HCT116 (cell line): Measurements from ENCODE around the gene FAM50B. TPM values are rescaled to one million over a fixed set of nuclear protein-coding genes. Genes with fewer than 3 reads are reported as not detected.

Experiments used
- ATAC-seq: fragments of 200-7000 bp; cut with Tn5 transposase; 2 replicates; pipeline ENCODE4 v1.9.1; 2020; ENCODE audit warnings: mild to moderate bottlenecking, moderate library complexity
- BruUV-seq: library from RNA; stranded (reverse); fragments of 400-500 nt; replicated peaks from 2 replicates; lab custom pipeline; 2021; lab: Mats Ljungman, UMichigan
- CTCF ChIA-PET: fragments of 300-600 bp; sonication (Branson Sonifier 250); formaldehyde crosslinking; loops from one replicate; lab custom pipeline; 2021; ENCODE audit warnings: antibody characterized with exemption; lab: Charles Lee
- POLR2A ChIA-PET: fragments of 300-600, 350-600 bp; sonication (Branson Sonifier 250); formaldehyde crosslinking; loops from one replicate; lab custom pipeline; 2021; ENCODE audit warnings: antibody characterized with exemption; lab: Charles Lee
- RAD21 ChIA-PET, 2 experiments: fragments of 300-600 bp; sonication (Branson Sonifier 250); formaldehyde crosslinking; loops; one replicate each; lab custom pipeline; 2023; ENCODE audit warnings: low total read pairs in 2 of 2; ENCODE audit not compliant: uncharacterized antibody in 2 of 2, unreplicated experiment in 2 of 2, low non-redundant PET in 1 of 2; lab: Charles Lee
- DNase-seq: peaks from one replicate; pipeline ENCODE4 v3.0.0-alpha.2; 2010; ENCODE audit warnings: low read depth, low spot score
- H2AFZ ChIP-seq: fragments of 200-600 bp; shearing (Covaris generic), sonication (generic); 2 replicates; pipeline ENCODE4 v1.6.1; 2017; ENCODE audit warnings: low read depth, mixed run types, mixed read lengths, antibody characterized with exemption, low read length; ENCODE audit not compliant: poor library complexity, severe bottlenecking
- H3K27ac ChIP-seq: 2 replicates; pipeline ENCODE4 v1.5.1; 2012; ENCODE audit warnings: low read depth, low read length
- H3K27me3 ChIP-seq: fragments of 200-600 bp; sonication (generic); 2 replicates; pipeline ENCODE4 v1.6.1; 2016; ENCODE audit warnings: mixed run types, low read length, mixed read lengths; ENCODE audit not compliant: insufficient read depth
- H3K36me3 ChIP-seq, 2 experiments: fragments of 200-500 bp in 1 of 2; fragments of 200-600 bp in 1 of 2; sonication (Bioruptor generic) in 1 of 2; sonication (generic) in 1 of 2; 2 replicates each; pipeline versions ENCODE4 v1.5.1 to v1.6.1; 2014 to 2016; ENCODE audit warnings: low read length in 2 of 2, inconsistent platforms in 1 of 2, mixed read lengths in 1 of 2, mixed run types in 1 of 2; ENCODE audit not compliant: insufficient read depth in 2 of 2, control insufficient read depth in 1 of 2
- H3K4me1 ChIP-seq, 2 experiments: fragments of 200-600 bp in 1 of 2; sonication (generic) in 1 of 2; 2 replicates each; pipeline versions ENCODE4 v1.5.1 to v1.6.1; 2012 to 2017; ENCODE audit warnings: low read length in 2 of 2, inconsistent platforms in 1 of 2, mild to moderate bottlenecking in 1 of 2, mixed read lengths in 1 of 2, mixed run types in 1 of 2, moderate library complexity in 1 of 2; ENCODE audit not compliant: insufficient read depth in 2 of 2, control insufficient read depth in 1 of 2
- H3K4me2 ChIP-seq: fragments of 200-600 bp; sonication (generic); 2 replicates; pipeline ENCODE4 v1.6.1; 2017; ENCODE audit warnings: mixed run types, low read length, mixed read lengths
- H3K4me3 ChIP-seq, 2 experiments: fragments of 200-600 bp in 1 of 2; sonication (generic) in 1 of 2; replicated peaks in 1 of 2; 2 replicates each; pipeline ENCODE4 v1.5.1; 2011 to 2016; ENCODE audit warnings: low read length in 2 of 2, control low read depth in 1 of 2, low read depth in 1 of 2, mild to moderate bottlenecking in 1 of 2, mixed read lengths in 1 of 2, mixed run types in 1 of 2
- H3K79me2 ChIP-seq: fragments of 200-600 bp; sonication (generic); 2 replicates; pipeline ENCODE4 v1.6.1; 2017; ENCODE audit warnings: mild to moderate bottlenecking, mixed run types, low read length, moderate library complexity, mixed read lengths; ENCODE audit not compliant: insufficient read depth
- H3K9ac ChIP-seq: fragments of 200-600 bp; sonication (generic); 2 replicates; pipeline ENCODE4 v1.6.1; 2016; ENCODE audit warnings: low read length, mixed read lengths
- H3K9me2 ChIP-seq: fragments of 200-600 bp; sonication (generic), shearing (Covaris generic); 2 replicates; pipeline ENCODE4 v1.6.1; 2017; ENCODE audit warnings: mixed run types, mild to moderate bottlenecking, moderate library complexity; ENCODE audit not compliant: insufficient read depth
- H3K9me3 ChIP-seq, 2 experiments: fragments of 200-500 bp in 1 of 2; fragments of 200-600 bp in 1 of 2; sonication (Bioruptor generic) in 1 of 2; sonication (generic) in 1 of 2; 2 replicates each; pipeline ENCODE4 v1.6.1; 2014 to 2017; ENCODE audit warnings: low read length in 2 of 2, mixed read lengths in 2 of 2, inconsistent platforms in 1 of 2, low read depth in 1 of 2, mild to moderate bottlenecking in 1 of 2, mixed run types in 1 of 2, moderate library complexity in 1 of 2; ENCODE audit not compliant: control insufficient read depth in 1 of 2, insufficient read depth in 1 of 2
- H4K20me1 ChIP-seq: fragments of 200-600 bp; sonication (generic), shearing (Covaris generic); 2 replicates; pipeline ENCODE4 v1.6.1; 2017; ENCODE audit warnings: mixed run types, mild to moderate bottlenecking, moderate library complexity; ENCODE audit not compliant: insufficient read depth
- CBX3 ChIP-seq: IDR thresholded peaks from 2 replicates; pipeline ENCODE4 v1.6.1; 2012; ENCODE audit warnings: low read depth
- CEBPB ChIP-seq: IDR thresholded peaks from 2 replicates; pipeline ENCODE4 v1.6.1; 2012; ENCODE audit warnings: low read depth
- EGR1 ChIP-seq: IDR thresholded peaks from 2 replicates; pipeline ENCODE4 v1.6.1; 2012; ENCODE audit warnings: low read depth
- ELF1 ChIP-seq: IDR thresholded peaks from 2 replicates; pipeline ENCODE4 v1.6.1; 2012; ENCODE audit warnings: low read depth, borderline replicate concordance
- EZH2 ChIP-seq: fragments of 200-600 bp; sonication (generic); IDR thresholded peaks from 2 replicates; pipeline ENCODE4 v1.6.1; 2017; ENCODE audit warnings: antibody characterized with exemption, mixed run types
- FOSL1 ChIP-seq: IDR thresholded peaks from 2 replicates; pipeline ENCODE4 v1.6.1; 2012; ENCODE audit warnings: low read depth
- JUND ChIP-seq: IDR thresholded peaks from 2 replicates; pipeline ENCODE4 v1.6.1; 2012
- POLR2AphosphoS5 ChIP-seq: IDR thresholded peaks from 2 replicates; pipeline ENCODE4 v1.6.1; 2011; ENCODE audit warnings: mild to moderate bottlenecking, low read depth, low read length, moderate library complexity
- SIN3A ChIP-seq: IDR thresholded peaks from 2 replicates; pipeline ENCODE4 v1.6.1; 2012; ENCODE audit warnings: low read depth
- TCF7L2 ChIP-seq: IDR thresholded peaks from 2 replicates; pipeline ENCODE4 v1.7.0; 2011; ENCODE audit warnings: borderline replicate concordance, inconsistent platforms; ENCODE audit not compliant: insufficient read depth, insufficient read length; ENCODE audit errors: extremely low read depth
- YY1 ChIP-seq: IDR thresholded peaks from 2 replicates; pipeline ENCODE4 v1.6.1; 2011; ENCODE audit warnings: low read length, low read depth, moderate library complexity, mild to moderate bottlenecking; ENCODE audit not compliant: insufficient replicate concordance; ENCODE audit errors: extremely low read depth
- ZFX ChIP-seq: fragments of 450-650 bp; IDR thresholded peaks from 2 replicates; pipeline ENCODE4 v1.6.1; 2017
- intact Hi-C: fragments of 100-400 bp; cut with micrococcal nuclease; formaldehyde crosslinking; loops from 2 replicates; pipeline ENCODE4 v1.10.0; 2022
- total RNA-seq: library from RNA; stranded (reverse); gene quantifications from one replicate; pipeline ENCODE4 v1.2.1, GENCODE V29; 2021; ENCODE audit not compliant: unreplicated experiment
- TF ChIP-seq, protein P1 (sequence below): IDR thresholded peaks from 2 replicates; pipeline ENCODE4 v1.6.1; 2012; ENCODE audit warnings: low read depth
- TF ChIP-seq, protein P2 (sequence below), 3 experiments: fragments of 200-600 bp in 1 of 3; sonication (generic) in 1 of 3; IDR thresholded peaks in 2 of 3; conservative IDR thresholded peaks in 1 of 3; 2 replicates each; pipeline ENCODE4 v1.5.1; 2012 to 2017; ENCODE audit warnings: low read depth in 2 of 3, low read length in 2 of 3, antibody characterized with exemption in 1 of 3, borderline replicate concordance in 1 of 3, control low read depth in 1 of 3, mild to moderate bottlenecking in 1 of 3, mixed read lengths in 1 of 3, mixed run types in 1 of 3, moderate library complexity in 1 of 3; ENCODE audit not compliant: insufficient read depth in 1 of 3

Gene FAM50B
- total RNA-seq, 1 experiment from 2014 or later: 0.86 TPM

DNA sequence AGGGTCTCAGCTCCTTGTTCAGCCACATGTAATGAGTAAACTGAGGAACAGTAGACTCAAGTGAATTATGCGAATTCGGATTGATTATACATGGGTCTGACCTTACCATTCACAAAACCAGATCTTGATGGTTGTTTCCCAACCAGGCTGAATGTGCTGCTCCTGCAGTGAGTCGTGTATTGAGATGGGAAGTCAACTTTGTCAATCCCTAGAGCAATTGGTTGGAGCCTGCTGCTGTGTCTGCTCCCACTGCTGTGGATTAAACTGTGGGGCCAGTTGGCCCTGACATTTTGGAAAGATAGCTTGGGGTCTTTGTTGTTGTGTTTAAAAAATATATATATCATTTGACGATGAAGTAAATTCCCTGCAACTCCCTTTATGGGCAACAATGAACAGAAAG lies 23.9 kb downstream of the FAM50B start:
- no peak overlapping the region for H3K4me3 ChIP-seq
- no peak for TF ChIP-seq TCF7L2
- TF ChIP-seq CEBPB: no peak
- TF ChIP-seq, protein P1, sequence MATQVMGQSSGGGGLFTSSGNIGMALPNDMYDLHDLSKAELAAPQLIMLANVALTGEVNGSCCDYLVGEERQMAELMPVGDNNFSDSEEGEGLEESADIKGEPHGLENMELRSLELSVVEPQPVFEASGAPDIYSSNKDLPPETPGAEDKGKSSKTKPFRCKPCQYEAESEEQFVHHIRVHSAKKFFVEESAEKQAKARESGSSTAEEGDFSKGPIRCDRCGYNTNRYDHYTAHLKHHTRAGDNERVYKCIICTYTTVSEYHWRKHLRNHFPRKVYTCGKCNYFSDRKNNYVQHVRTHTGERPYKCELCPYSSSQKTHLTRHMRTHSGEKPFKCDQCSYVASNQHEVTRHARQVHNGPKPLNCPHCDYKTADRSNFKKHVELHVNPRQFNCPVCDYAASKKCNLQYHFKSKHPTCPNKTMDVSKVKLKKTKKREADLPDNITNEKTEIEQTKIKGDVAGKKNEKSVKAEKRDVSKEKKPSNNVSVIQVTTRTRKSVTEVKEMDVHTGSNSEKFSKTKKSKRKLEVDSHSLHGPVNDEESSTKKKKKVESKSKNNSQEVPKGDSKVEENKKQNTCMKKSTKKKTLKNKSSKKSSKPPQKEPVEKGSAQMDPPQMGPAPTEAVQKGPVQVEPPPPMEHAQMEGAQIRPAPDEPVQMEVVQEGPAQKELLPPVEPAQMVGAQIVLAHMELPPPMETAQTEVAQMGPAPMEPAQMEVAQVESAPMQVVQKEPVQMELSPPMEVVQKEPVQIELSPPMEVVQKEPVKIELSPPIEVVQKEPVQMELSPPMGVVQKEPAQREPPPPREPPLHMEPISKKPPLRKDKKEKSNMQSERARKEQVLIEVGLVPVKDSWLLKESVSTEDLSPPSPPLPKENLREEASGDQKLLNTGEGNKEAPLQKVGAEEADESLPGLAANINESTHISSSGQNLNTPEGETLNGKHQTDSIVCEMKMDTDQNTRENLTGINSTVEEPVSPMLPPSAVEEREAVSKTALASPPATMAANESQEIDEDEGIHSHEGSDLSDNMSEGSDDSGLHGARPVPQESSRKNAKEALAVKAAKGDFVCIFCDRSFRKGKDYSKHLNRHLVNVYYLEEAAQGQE: no peak
- TF ChIP-seq JUND: no peak
- no peak for TF ChIP-seq EGR1
- TF ChIP-seq FOSL1: no peak
- no peaks in the 10 kb centered on the region for H3K9me3 ChIP-seq
- H3K9ac ChIP-seq: no peak overlapping the region
- H3K4me1 ChIP-seq: no peaks in the 10 kb centered on the region
- H3K79me2 ChIP-seq: no peaks in the 10 kb centered on the region
- ATAC-seq (no peak), DNase-seq (no peak)
- no peaks in the 10 kb centered on the region for H3K36me3 ChIP-seq
- CTCF ChIA-PET: no interaction called here
- intact Hi-C loops: no loop called here
- no peaks in the 10 kb centered on the region for H3K9me2 ChIP-seq
- RAD21 ChIA-PET: no interaction called here
- no peak overlapping the region for H2AFZ ChIP-seq
- no peaks in the 10 kb centered on the region for H4K20me1 ChIP-seq
- H3K4me2 ChIP-seq: no peak overlapping the region
- no peak overlapping the region for H3K27ac ChIP-seq
- no peaks in the 10 kb centered on the region for H3K27me3 ChIP-seq
- POLR2A ChIA-PET: no interaction called here
- BruUV-seq: no TSS peak

DNA sequence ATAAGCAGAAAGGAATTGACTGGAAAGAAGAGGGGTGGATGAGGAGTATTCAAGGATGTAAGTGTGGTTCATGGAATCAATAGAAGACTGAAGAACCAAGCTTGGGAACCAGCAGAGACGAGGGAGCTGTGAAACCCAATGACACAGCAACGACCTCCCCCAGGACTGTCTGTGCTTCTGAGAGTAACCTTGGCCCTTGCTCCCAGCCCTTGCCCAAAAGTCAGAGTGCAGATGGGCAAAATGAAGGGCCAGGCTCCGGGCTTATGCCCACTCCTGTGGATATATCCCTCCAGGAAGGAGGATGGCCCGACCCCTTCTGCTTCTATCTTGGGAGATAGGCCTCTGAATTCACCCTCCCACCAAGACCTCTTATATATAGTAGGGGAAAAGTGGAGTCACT lies 24.9 kb downstream of the FAM50B start:
- intact Hi-C loops: no loop called here
- no peaks in the 10 kb centered on the region for H3K9me3 ChIP-seq
- H3K27me3 ChIP-seq: no peaks in the 10 kb centered on the region
- ATAC-seq (no peak), DNase-seq (no peak)
- H3K79me2 ChIP-seq: no peaks in the 10 kb centered on the region
- no peak overlapping the region for H3K4me2 ChIP-seq
- no peaks in the 10 kb centered on the region for H4K20me1 ChIP-seq
- H3K9ac ChIP-seq: no peak overlapping the region
- ChIA-PET RAD21 (no interaction called here), POLR2A (no interaction called here), CTCF (no interaction called here)
- TF ChIP-seq TCF7L2: no peak
- no peak for TF ChIP-seq ZFX
- no peak for TF ChIP-seq ELF1
- TF ChIP-seq CEBPB: no peak
- TF ChIP-seq YY1: no peak
- TF ChIP-seq EZH2: no peak
- no peak for TF ChIP-seq EGR1
- TF ChIP-seq, protein P2, sequence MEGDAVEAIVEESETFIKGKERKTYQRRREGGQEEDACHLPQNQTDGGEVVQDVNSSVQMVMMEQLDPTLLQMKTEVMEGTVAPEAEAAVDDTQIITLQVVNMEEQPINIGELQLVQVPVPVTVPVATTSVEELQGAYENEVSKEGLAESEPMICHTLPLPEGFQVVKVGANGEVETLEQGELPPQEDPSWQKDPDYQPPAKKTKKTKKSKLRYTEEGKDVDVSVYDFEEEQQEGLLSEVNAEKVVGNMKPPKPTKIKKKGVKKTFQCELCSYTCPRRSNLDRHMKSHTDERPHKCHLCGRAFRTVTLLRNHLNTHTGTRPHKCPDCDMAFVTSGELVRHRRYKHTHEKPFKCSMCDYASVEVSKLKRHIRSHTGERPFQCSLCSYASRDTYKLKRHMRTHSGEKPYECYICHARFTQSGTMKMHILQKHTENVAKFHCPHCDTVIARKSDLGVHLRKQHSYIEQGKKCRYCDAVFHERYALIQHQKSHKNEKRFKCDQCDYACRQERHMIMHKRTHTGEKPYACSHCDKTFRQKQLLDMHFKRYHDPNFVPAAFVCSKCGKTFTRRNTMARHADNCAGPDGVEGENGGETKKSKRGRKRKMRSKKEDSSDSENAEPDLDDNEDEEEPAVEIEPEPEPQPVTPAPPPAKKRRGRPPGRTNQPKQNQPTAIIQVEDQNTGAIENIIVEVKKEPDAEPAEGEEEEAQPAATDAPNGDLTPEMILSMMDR (IDR thresholded peaks at IDR 0.05 in 2 of 3, conservative IDR thresholded peaks at IDR 0.05 in 1 of 3; ENCODE audit: borderline replicate concordance in 1 of 3, insufficient read depth in 1 of 3, low read depth in 2 of 3, low read length in 2 of 3): no peak
- TF ChIP-seq POLR2AphosphoS5: no peak
- no peak for TF ChIP-seq FOSL1
- no peak for TF ChIP-seq SIN3A
- no peak for TF ChIP-seq CBX3
- H3K36me3 ChIP-seq: no peaks in the 10 kb centered on the region
- H3K27ac ChIP-seq: no peak overlapping the region
- H3K4me3 ChIP-seq: no peak overlapping the region
- no peak overlapping the region for H2AFZ ChIP-seq
- BruUV-seq: no TSS peak
- no peaks in the 10 kb centered on the region for H3K4me1 ChIP-seq
- H3K9me2 ChIP-seq: no peaks in the 10 kb centered on the region
